CD4-positive, alpha-beta T cell treated with Interleukin-15 for 4 hours (primary cell): ENCODE measurements around the gene BMPR2.
"Not testable (repeated sequence)": the region's sequence is repeated elsewhere in the genome, so short reads cannot be mapped to it uniquely, and the experiment has no call there.

Source experiments
- DNase-seq: peaks from one replicate; pipeline ENCODE4 v3.0.0-alpha.2; 2020; ENCODE audit warnings: low spot score

The BMPR2 gene

GRCh38 chr2:202375609-202376408 is at the start of gene BMPR2:
BMPR2 (plus strand) TSS chr2:202376327; CDS start chr2:202377475, 1,148 bp downstream.
- peak; percentile 84 for DNase-seq

- DNase-seq = no peak
Observed at GRCh38 chr2:202327858-202328257, 48.3 kb upstream of the BMPR2 start.

GRCh38 chr2:202335791-202336467 is 40.2 kb upstream of the BMPR2 start:
- no peak for DNase-seq

GRCh38 chr2:202337151-202337550 is 39.0 kb upstream of the BMPR2 start:
- DNase-seq = no peak

- DNase-seq = no peak
Observed at GRCh38 chr2:202337706-202338346, 38.3 kb upstream of the BMPR2 start.

- DNase-seq = no peak
Observed at GRCh38 chr2:202339071-202339870, 36.9 kb upstream of the BMPR2 start.

- no peak for DNase-seq
Observed at GRCh38 chr2:202344178-202344577, 31.9 kb upstream of the BMPR2 start.

GRCh38 chr2:202346180-202346579 is 29.9 kb upstream of the BMPR2 start:
- DNase-seq = no peak

- DNase-seq = no peak
Observed at GRCh38 chr2:202353430-202353829, 22.7 kb upstream of the BMPR2 start.

GRCh38 chr2:202355993-202356505 is 20.1 kb upstream of the BMPR2 start:
- no peak for DNase-seq

GRCh38 chr2:202358924-202359323 is 17.2 kb upstream of the BMPR2 start:
- DNase-seq = not testable (repeated sequence)

- DNase-seq = no peak
Observed at GRCh38 chr2:202360646-202361045, 15.5 kb upstream of the BMPR2 start.

- no peak for DNase-seq
Observed at GRCh38 chr2:202361108-202361507, 15.0 kb upstream of the BMPR2 start.

- DNase-seq = no peak
Observed at GRCh38 chr2:202373490-202373889, 2.6 kb upstream of the BMPR2 start.

GRCh38 chr2:202374383-202374782 is 1.7 kb upstream of the BMPR2 start:
- DNase-seq = not testable (repeated sequence)

GRCh38 chr2:202375033-202375608 is 1.0 kb upstream of the BMPR2 start:
- DNase-seq = peak; percentile 12

GRCh38 chr2:202376460-202377206 is 506 bp downstream of the BMPR2 start:
- DNase-seq = peak; percentile 9

- DNase-seq = no peak
Observed at GRCh38 chr2:202377207-202377761, 1.2 kb downstream of the BMPR2 start.

GRCh38 chr2:202378001-202378400 is 1.9 kb downstream of the BMPR2 start:
- no peak for DNase-seq

GRCh38 chr2:202378662-202379358 is 2.7 kb downstream of the BMPR2 start:
- no peak for DNase-seq
